ENCODE data around the gene RBAK.
"Not testable (repeated sequence)": the region's sequence is repeated elsewhere in the genome, so short reads cannot be mapped to it uniquely, and the experiment has no call there.

Gene RBAK

GRCh38 chr7:5075187-5075586 lies 29.5 kb downstream of the RBAK start:
- peaks cover 12% of the 10 kb centered on the region for H3K27me3 Mint-ChIP-seq (ENCODE audit: low read depth)
- H3K9me3 Mint-ChIP-seq, result peaks cover 12% of the 10 kb centered on the region
- H3K4me3 Mint-ChIP-seq; H3K27ac Mint-ChIP-seq; H3K4me1 Mint-ChIP-seq (ENCODE audit: low read depth): not testable (repeated sequence)
- H3K36me3 Mint-ChIP-seq (ENCODE audit: low read depth), result peaks cover 16% of the 10 kb centered on the region

DNA sequence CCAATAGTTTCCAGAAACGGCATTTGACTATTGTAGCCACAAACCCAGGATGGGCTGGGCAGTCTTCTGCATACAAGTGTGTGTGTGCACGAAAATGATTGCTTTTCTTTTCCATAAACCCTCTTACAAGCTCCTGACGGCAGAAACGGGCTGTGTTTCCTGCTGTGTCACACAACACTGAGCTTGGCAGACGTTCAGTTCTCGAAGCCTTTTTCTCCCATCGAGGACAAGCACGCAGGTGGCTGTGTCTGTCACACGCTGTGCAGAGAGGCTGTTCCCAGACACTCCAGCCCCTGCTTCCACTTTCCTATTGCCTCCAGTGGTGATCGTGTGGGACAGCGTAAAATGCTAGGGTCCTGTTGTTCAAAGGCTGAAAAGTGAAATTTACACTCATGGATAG lies 32.1 kb downstream of the RBAK start:
- Mint-ChIP-seq H3K36me3 (ENCODE audit: low read depth) (no peaks in the 10 kb centered on the region), H3K4me3 (no peak overlapping the region), H3K27me3 (ENCODE audit: low read depth) (peaks cover 4% of the 10 kb centered on the region)

GRCh38 chr7:5082806-5083205 lies 37.1 kb downstream of the RBAK start:
- no peak overlapping the region for H3K4me3 Mint-ChIP-seq

More for the DNA sequence above, 32.1 kb downstream of the RBAK start:
- H3K9me3 Mint-ChIP-seq, result no peaks in the 10 kb centered on the region
- no peak overlapping the region for H3K27ac Mint-ChIP-seq
- no peaks in the 10 kb centered on the region for H3K4me1 Mint-ChIP-seq (ENCODE audit: low read depth)

GRCh38 chr7:5083311-5083711 lies 37.7 kb downstream of the RBAK start:
- Mint-ChIP-seq H3K4me1 (ENCODE audit: low read depth) (no peaks in the 10 kb centered on the region), H3K9me3 (no peaks in the 10 kb centered on the region), H3K4me3 (no peak overlapping the region), H3K27me3 (ENCODE audit: low read depth) (peaks cover 4% of the 10 kb centered on the region), H3K27ac (no peak overlapping the region), H3K36me3 (ENCODE audit: low read depth) (no peaks in the 10 kb centered on the region)

More at GRCh38 chr7:5082806-5083205, 37.1 kb downstream of the RBAK start:
- Mint-ChIP-seq H3K27ac (no peak overlapping the region), H3K4me1 (ENCODE audit: low read depth) (no peaks in the 10 kb centered on the region), H3K27me3 (ENCODE audit: low read depth) (peaks cover 4% of the 10 kb centered on the region), H3K36me3 (ENCODE audit: low read depth) (no peaks in the 10 kb centered on the region), H3K9me3 (no peaks in the 10 kb centered on the region)

- no peaks in the 10 kb centered on the region for H3K27me3 Mint-ChIP-seq (ENCODE audit: low read depth)
Measured at GRCh38 chr7:5086256-5086655, 40.6 kb downstream of the RBAK start.

DNA sequence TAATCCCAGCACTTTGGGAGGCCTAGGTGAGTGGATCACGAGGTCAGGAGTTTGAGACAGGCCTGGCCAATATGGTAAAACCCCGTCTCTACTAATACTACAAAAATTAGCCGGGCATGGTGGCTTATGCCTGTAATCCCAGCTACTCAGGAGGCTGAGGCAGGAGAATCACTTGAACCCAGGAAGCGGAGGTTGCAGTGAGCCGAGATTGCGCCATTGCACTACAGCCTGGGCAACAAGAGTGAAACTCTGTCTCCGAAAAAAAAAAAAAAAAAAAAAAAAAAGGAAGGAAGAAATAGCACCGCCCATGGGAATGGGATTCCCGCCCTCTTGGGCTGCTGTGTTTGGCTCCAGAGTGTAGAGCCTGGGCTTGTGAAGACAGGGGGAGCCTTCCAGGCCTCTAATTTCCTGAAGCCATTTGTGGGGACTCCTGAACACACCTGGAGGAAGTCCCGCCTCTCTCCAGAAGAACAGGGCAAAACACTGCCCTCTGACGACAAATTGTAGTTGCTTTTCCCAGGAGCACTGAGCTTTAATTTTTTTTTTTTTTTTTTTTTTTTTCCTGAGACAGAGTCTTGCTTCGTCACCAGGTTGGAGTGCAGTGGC lies 42.7 kb downstream of the RBAK start:
- not testable (repeated sequence) for H3K9me3 Mint-ChIP-seq; H3K27me3 Mint-ChIP-seq (ENCODE audit: low read depth); H3K27ac Mint-ChIP-seq; H3K36me3 Mint-ChIP-seq (ENCODE audit: low read depth); H3K4me3 Mint-ChIP-seq; H3K4me1 Mint-ChIP-seq (ENCODE audit: low read depth)

More at GRCh38 chr7:5086256-5086655, 40.6 kb downstream of the RBAK start:
- H3K36me3 Mint-ChIP-seq (ENCODE audit: low read depth), result no peaks in the 10 kb centered on the region
- no peak overlapping the region for H3K4me3 Mint-ChIP-seq
- H3K4me1 Mint-ChIP-seq (ENCODE audit: low read depth), result no peaks in the 10 kb centered on the region
- H3K27ac Mint-ChIP-seq, result no peak overlapping the region
- H3K9me3 Mint-ChIP-seq, result no peaks in the 10 kb centered on the region

- Mint-ChIP-seq H3K27ac (no peak overlapping the region), H3K36me3 (ENCODE audit: low read depth) (peaks cover 3% of the 10 kb centered on the region), H3K4me1 (ENCODE audit: low read depth) (no peaks in the 10 kb centered on the region), H3K4me3 (no peak overlapping the region), H3K27me3 (ENCODE audit: low read depth) (no peaks in the 10 kb centered on the region), H3K9me3 (peaks cover 11% of the 10 kb centered on the region)
Measured at GRCh38 chr7:5088906-5089305, 43.2 kb downstream of the RBAK start.

DNA sequence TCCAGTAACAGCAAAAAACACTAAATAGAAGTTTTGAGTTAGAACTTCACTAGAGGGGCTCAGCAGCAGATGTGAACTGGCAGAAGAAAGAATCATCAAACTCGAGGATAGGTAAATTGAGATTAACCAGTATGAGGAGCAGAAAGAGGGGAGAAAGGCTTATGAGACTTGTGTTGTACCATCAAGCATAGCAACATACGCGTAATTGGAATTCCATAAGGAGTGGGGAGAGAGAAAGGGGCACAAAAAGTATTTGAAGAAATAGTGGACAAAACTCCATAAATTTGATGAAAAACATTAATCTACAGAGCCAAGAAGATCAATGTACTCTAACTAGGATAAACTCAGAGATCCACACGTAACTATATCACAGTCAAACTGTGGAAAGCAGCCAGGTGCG lies 48.3 kb downstream of the RBAK start:
- H3K9me3 Mint-ChIP-seq, result peaks cover 32% of the 10 kb centered on the region
- H3K36me3 Mint-ChIP-seq (ENCODE audit: low read depth), result peaks cover 5% of the 10 kb centered on the region
- H3K27me3 Mint-ChIP-seq (ENCODE audit: low read depth), result no peaks in the 10 kb centered on the region
- H3K27ac Mint-ChIP-seq, result no peak overlapping the region
- H3K4me3 Mint-ChIP-seq, result no peak overlapping the region
- H3K4me1 Mint-ChIP-seq (ENCODE audit: low read depth), result no peaks in the 10 kb centered on the region

GRCh38 chr7:5094641-5095040 lies 49.0 kb downstream of the RBAK start:
- H3K4me3 Mint-ChIP-seq, result no peak overlapping the region
- peaks cover 5% of the 10 kb centered on the region for H3K36me3 Mint-ChIP-seq (ENCODE audit: low read depth)
- peaks cover 37% of the 10 kb centered on the region for H3K9me3 Mint-ChIP-seq
- no peaks in the 10 kb centered on the region for H3K27me3 Mint-ChIP-seq (ENCODE audit: low read depth)
- no peaks in the 10 kb centered on the region for H3K4me1 Mint-ChIP-seq (ENCODE audit: low read depth)
- H3K27ac Mint-ChIP-seq, result no peak overlapping the region

- H3K27ac Mint-ChIP-seq, result no peak overlapping the region
- H3K27me3 Mint-ChIP-seq (ENCODE audit: low read depth), result no peaks in the 10 kb centered on the region
- H3K4me3 Mint-ChIP-seq, result no peak overlapping the region
Measured at GRCh38 chr7:5116359-5116758, 70.7 kb downstream of the RBAK start.

GRCh38 chr7:5117095-5117970 lies 71.7 kb downstream of the RBAK start:
- Mint-ChIP-seq H3K27me3 (ENCODE audit: low read depth) (no peaks in the 10 kb centered on the region), H3K36me3 (ENCODE audit: low read depth) (no peaks in the 10 kb centered on the region), H3K4me3 (no peak overlapping the region), H3K27ac (no peak overlapping the region), H3K9me3 (peaks cover 3% of the 10 kb centered on the region), H3K4me1 (ENCODE audit: low read depth) (no peaks in the 10 kb centered on the region)

More at GRCh38 chr7:5116359-5116758, 70.7 kb downstream of the RBAK start:
- no peaks in the 10 kb centered on the region for H3K36me3 Mint-ChIP-seq (ENCODE audit: low read depth)
- peaks cover 3% of the 10 kb centered on the region for H3K9me3 Mint-ChIP-seq
- H3K4me1 Mint-ChIP-seq (ENCODE audit: low read depth), result no peaks in the 10 kb centered on the region
